HUES64 (cell line): ENCODE data around the gene COQ8B.

Source experiments
- H3K27ac ChIP-seq: 2 replicates; pipeline ENCODE4 v1.7.0; 2013; ENCODE audit warnings: low read depth, low read length, inconsistent platforms
- H3K27me3 ChIP-seq: 2 replicates; pipeline ENCODE4 v1.6.1; 2013; ENCODE audit warnings: mild to moderate bottlenecking, low read length; ENCODE audit not compliant: insufficient read depth
- H3K36me3 ChIP-seq: 2 replicates; pipeline ENCODE4 v1.6.1; 2013; ENCODE audit warnings: mild to moderate bottlenecking, low read length; ENCODE audit not compliant: insufficient read depth
- H3K4me1 ChIP-seq: 2 replicates; pipeline ENCODE4 v1.6.1; 2013; ENCODE audit warnings: mild to moderate bottlenecking, low read length, moderate library complexity; ENCODE audit not compliant: insufficient read depth
- H3K4me3 ChIP-seq: 2 replicates; pipeline ENCODE4 v1.5.1; 2013; ENCODE audit warnings: mild to moderate bottlenecking, low read length, moderate library complexity
- H3K9ac ChIP-seq: 2 replicates; pipeline ENCODE4 v1.6.1; 2013; ENCODE audit warnings: mild to moderate bottlenecking, low read depth, low read length
- H3K9me3 ChIP-seq: 2 replicates; pipeline ENCODE4 v1.6.1; 2013; ENCODE audit warnings: low read depth, low read length; ENCODE audit not compliant: insufficient read depth
- WGBS: fragments of 150-250, 120-280 bp; methylation state at CpG from one replicate; pipeline ENCODE4 v1.1.7; 2013; ENCODE audit warnings: missing lambda C conversion rate; 5-methylcytosine and 5-hydroxymethylcytosine counted together

The COQ8B gene

DNA sequence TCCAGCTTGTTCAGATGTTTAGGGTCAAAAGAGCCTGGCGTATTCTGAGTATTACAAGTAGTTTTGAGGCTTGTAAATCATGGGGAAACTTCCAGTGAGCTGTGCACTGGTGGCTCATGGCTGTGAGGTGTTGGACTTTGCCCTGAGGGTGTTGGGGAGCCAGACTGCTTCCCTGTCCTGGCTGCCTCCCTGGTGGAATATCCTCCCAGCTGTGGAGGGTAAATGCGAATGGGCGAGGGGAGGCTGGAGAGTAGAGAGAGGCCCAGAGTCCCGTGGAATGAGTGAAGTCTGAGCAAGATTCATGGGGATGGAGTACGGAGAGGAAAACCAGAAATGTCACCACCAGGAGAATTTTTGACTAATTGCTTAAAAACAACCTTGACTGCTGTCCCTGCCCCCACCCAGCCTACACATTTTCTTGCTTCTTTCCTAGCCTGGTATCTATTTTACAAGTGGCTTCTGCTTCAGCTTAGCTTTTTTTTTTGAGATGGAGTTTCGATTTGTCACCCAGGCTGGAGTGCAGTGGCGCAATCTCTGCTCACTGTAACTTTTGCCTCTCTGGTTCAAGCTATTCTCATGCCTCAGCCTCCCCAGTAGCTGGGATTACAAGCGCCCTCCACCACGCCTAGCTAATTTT lies 38.0 kb upstream of the COQ8B start:
- peaks cover 2% of the 10 kb centered on the region; the same call in 1 of the 2 replicates for H3K4me1 ChIP-seq
- H3K27me3 ChIP-seq = no peaks in the 10 kb centered on the region
- H3K4me3 ChIP-seq = 0 out of 2 replicates have a peak overlapping the region, but pooled peaks have one; percentile 2
- H3K9ac ChIP-seq = no peak overlapping the region; the same call in 1 of the 2 replicates
- H3K36me3 ChIP-seq = peaks cover 62% of the 10 kb centered on the region
- H3K27ac ChIP-seq = no peak overlapping the region
- 92% methylated on average over 9 of the region's 9 CpGs for WGBS
- H3K9me3 ChIP-seq = no peaks in the 10 kb centered on the region

DNA sequence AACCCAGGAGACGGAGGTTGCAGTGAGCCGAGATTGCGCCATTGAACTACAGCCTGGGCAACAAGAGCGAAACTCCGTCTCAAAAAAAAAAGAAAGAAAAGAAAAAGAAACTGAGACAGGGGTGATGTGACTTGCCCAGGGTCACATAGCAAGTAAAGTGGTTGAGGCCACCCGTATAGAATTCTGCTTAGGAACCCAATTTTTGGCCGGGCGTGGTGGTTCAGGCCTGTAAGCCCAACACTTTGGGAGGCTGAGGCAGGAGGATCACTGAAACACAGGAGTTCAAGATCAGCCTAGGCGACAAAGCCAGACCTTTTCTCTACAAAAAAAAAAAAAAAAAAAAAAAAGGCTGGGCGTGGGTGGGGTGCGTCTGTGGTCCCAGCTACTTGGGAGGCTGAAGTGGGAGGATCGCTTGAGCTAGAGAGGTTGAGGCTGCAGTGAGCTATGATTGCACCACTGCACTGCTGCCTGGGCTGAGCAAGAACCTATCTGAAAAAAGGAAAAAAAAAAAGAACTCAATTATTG lies 35.6 kb upstream of the COQ8B start:
- Histone ChIP-seq H3K9me3 (no peaks in the 10 kb centered on the region), H3K27me3 (no peaks in the 10 kb centered on the region), H3K36me3 (peaks cover 42% of the 10 kb centered on the region), H3K27ac (no peak overlapping the region), H3K4me1 (peaks cover 7% of the 10 kb centered on the region; the same call in 1 of the 2 replicates), H3K4me3 (peak overlapping the region; percentile 88), H3K9ac (peak overlapping the region; percentile 99; the same call in 1 of the 2 replicates)
- 76% methylated on average over 12 of the region's 12 CpGs for WGBS

DNA sequence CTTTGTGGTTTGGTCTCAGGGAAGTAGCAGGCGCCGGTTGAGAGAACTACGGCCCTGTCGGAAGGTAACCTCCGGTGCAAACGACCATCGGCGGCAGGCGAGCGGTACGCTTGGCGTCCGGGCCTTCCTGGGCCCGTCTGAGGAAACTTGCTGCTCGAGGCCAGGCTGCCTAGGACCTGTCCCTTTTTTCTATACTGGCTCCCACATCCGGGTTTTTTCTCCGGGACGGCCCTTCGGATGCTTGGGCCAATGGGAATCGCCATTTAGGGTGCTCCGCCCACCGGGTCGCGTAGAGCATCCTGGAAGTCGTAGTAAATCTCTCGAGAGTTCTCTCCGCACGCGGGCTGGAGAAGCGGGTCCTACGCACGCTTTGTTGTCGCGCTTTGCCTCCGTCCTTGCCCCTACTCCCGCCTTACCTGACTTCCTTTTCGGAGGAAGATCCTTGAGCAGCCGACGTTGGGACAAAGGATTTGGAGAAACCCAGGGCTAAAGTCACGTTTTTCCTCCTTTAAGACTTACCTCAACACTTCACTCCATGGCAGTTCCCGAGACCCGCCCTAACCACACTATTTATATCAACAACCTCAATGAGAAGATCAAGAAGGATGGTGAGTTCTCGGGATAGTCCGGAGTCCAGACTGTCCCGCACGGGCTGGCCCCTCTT lies 34.3 kb upstream of the COQ8B start, which contains the start of gene SNRPA:
Gene SNRPA, plus strand, starts transcription at position 330 of the 664 bp plus-strand sequence. Its CDS starts 206 bp downstream, at position 536.
- under 1% methylated on average over 46 of the region's 46 CpGs for WGBS
- Histone ChIP-seq H3K27me3 (no peaks in the 10 kb centered on the region), H3K9ac (peak within 1 kb of the TSS; percentile 99), H3K4me1 (peaks cover 7% of the 10 kb centered on the region; the same call in 1 of the 2 replicates), H3K27ac (peak within 1 kb of the TSS; percentile 99), H3K36me3 (peaks cover 29% of the 10 kb centered on the region), H3K4me3 (peak within 1 kb of the TSS; percentile 88), H3K9me3 (no peaks in the 10 kb centered on the region)

DNA sequence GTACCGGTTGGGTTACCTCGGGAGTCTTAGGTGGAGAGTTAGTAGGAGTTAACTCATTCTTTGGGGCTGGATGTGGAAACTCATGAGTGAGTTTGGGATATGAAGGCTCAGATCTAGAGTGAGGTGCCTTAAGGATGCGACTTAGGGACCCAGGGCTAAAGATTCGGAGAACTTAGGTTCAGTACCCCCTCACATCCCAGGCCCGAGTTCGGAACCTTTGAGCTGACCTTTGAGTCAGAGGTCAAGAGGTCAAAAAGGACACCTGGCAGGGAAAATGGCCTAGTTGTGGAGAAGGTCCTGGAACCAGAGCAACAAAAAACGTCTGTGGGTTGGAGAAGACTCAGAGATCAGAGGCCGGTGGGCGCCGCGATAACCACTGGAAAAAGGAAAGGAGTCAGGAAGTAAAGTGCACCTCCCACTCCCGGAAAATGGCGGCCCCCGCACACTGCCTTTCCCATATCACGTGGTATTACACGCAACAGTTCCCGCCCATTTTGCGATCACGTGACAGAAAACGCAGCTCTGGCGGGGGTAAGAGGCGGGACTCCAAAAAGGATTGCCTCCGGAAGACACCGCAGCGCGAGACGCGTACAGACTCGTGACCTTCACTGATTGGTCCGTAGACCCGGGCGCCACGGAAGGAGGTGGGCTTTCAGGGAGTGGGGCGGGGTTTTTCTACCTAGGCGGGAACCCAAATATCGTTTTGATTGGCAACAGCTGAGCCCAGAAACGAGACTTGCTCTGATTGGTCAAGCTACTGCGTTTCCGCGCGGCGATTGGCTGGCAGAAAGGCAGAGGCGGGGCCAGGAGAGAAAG lies 33.6 kb upstream of the COQ8B start, which contains the start of gene ACTMAP:
Gene ACTMAP, minus strand, starts transcription at position 420 of the 816 bp plus-strand sequence. CDS start 674 bp downstream, outside the sequence.
- no peaks in the 10 kb centered on the region for H3K27me3 ChIP-seq
- H3K27ac ChIP-seq = peak within 1 kb of the TSS; percentile 99
- peak within 1 kb of the TSS; percentile 99 for H3K9ac ChIP-seq
- peak within 1 kb of the TSS; percentile 88 for H3K4me3 ChIP-seq
- WGBS = 1% methylated on average over 43 of the region's 43 CpGs
- H3K4me1 ChIP-seq = peaks cover 9% of the 10 kb centered on the region
- no peaks in the 10 kb centered on the region for H3K9me3 ChIP-seq
- peaks cover 22% of the 10 kb centered on the region for H3K36me3 ChIP-seq

DNA sequence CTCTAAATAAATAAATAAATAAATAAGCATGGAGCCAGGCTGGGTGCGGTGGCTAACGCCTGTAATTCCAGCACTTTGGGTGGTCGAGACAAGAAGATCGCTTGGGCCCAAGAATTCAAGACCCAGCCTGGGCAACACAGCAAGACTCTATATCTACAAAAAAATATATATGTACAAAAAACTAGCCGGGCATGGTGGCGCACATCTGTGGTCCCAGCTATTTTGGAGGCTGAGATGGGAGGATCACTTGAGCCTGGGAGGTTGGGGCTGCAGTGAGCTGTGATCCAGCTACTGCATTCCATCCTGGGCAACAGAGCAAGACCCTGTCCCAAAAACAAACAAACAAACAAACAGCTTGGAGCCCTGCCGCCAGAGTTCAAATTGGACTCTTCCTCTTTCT lies 30.9 kb upstream of the COQ8B start:
- peaks cover 15% of the 10 kb centered on the region for H3K4me1 ChIP-seq
- peaks cover 7% of the 10 kb centered on the region for H3K36me3 ChIP-seq
- H3K27ac ChIP-seq = no peak overlapping the region
- H3K9me3 ChIP-seq = no peaks in the 10 kb centered on the region
- no peak overlapping the region for H3K9ac ChIP-seq
- H3K4me3 ChIP-seq = no peak overlapping the region
- no peaks in the 10 kb centered on the region for H3K27me3 ChIP-seq
- WGBS = 96% methylated on average over 7 of the region's 7 CpGs

DNA sequence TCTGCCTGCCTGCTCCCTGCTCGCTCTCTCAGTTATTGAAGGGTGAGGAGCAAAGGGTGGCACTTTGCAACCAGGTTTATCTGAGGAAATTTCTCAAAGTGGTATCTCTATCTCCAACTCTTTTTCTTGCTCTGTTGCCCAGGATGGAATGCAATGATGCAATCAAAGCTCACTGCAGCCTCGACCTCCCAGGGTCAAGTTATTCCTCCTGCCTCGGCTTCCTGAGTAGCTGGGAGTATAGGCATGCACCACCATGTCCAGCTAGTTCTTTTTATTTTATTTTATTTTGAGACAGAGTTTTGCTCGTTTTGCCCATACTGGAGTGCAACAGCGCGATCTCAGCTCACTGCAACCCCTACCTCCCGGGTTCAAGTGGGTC lies 28.7 kb upstream of the COQ8B start:
- WGBS = 82% methylated on average over 6 of the region's 7 CpGs
- H3K27ac ChIP-seq = peak overlapping the region; percentile 38

DNA sequence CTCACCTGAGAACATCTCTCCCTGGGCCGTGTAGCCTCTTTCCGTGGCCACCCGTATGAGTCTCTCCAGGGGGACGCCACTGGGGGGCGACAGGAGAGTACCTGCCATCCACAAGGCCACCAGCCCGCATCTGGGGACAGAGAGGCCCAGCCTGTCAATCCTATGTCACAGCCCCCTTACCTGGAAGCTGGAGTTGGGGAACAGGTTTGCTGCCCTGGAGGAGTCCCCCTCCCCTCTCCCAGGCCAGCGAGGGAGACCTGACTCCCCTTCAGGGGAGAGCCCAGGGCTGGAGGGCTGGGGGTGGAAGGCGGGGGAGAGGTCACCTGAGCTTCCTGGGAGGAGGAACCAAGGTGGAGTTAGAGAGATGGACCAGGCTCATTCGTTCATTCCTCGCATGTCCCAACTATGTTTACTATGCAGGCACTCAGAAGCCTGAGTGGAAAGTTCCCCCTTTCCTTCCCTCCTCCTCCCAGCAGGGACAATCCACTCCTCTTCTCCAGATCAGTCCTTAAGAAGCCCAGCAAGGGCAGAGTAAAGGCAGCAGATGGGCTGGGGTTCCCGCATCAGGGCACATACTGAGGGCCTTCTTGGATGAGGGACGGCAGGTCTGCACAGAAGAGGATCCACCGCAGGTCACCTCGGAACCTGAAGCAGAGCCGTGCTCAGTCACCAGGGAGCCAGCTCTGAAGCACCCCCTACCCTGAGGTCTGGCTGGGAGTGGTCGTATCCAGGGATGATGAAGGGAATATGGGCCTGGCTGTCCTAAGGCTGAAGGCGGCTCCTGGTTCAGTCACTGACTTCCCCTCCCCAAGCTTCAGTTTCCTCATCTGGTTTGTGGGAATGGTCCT lies 28.1 kb upstream of the COQ8B start:
- Histone ChIP-seq H3K9me3 (no peaks in the 10 kb centered on the region), H3K36me3 (peaks cover 16% of the 10 kb centered on the region), H3K27me3 (no peaks in the 10 kb centered on the region), H3K9ac (peak overlapping the region; percentile 38; the same call in 1 of the 2 replicates), H3K4me1 (peaks cover 13% of the 10 kb centered on the region), H3K4me3 (no peak overlapping the region), H3K27ac (peak overlapping the region; percentile 38)
- 81% methylated on average over 16 of the region's 17 CpGs for WGBS

More for the DNA sequence above, 28.7 kb upstream of the COQ8B start:
- H3K9ac ChIP-seq = peak overlapping the region; percentile 38; the same call in 1 of the 2 replicates
- H3K4me1 ChIP-seq = peaks cover 15% of the 10 kb centered on the region
- H3K9me3 ChIP-seq = no peaks in the 10 kb centered on the region
- H3K27me3 ChIP-seq = no peaks in the 10 kb centered on the region
- peaks cover 15% of the 10 kb centered on the region for H3K36me3 ChIP-seq
- no peak overlapping the region for H3K4me3 ChIP-seq

DNA sequence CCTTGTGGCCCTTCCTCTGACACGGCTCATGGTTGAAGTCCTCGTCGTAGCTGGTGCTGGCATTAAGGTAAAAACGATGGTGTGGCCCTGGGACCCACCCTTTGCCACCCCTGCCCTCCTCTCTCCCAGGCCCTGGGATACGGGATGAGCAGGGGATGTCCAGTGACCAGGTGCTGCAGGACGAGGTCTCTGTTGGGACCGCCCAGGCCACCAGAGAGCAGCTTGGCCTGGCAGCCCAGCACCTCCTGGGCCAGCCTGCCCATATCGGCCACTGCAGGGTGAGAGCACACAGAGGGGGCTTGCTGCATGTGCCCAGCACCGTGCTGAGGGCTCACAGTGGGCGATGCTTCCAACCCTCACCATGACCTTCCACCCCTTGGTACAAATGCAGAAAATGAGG lies 27.2 kb upstream of the COQ8B start:
- no peaks in the 10 kb centered on the region for H3K9me3 ChIP-seq
- H3K27me3 ChIP-seq = no peaks in the 10 kb centered on the region
- no peak overlapping the region for H3K4me3 ChIP-seq
- no peak overlapping the region for H3K27ac ChIP-seq
- peaks cover 23% of the 10 kb centered on the region for H3K36me3 ChIP-seq
- peaks cover 8% of the 10 kb centered on the region for H3K4me1 ChIP-seq
- no peak overlapping the region for H3K9ac ChIP-seq
- 97% methylated on average over 10 of the region's 10 CpGs for WGBS

DNA sequence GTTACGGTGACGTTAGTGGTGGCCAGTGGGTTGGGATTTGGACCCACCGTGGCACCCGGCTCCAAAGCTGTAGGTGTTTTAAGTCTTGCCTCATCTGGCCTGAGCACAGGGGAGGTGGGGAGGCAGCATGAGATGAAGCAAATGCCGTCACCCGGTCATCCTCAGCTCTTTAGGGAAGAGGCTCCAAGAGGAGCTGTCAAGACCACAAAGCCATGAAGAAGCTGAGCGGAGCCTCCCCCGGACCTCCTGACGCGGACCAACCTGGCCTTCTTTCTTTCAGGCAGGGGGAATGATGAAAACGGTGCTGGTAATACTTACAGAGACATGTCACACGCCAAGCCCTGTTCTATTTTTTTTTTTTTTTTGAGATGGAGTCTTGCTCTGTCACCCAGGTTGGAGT lies 26.2 kb upstream of the COQ8B start:
- H3K4me3 ChIP-seq = no peak overlapping the region
- no peaks in the 10 kb centered on the region for H3K9me3 ChIP-seq
- H3K27ac ChIP-seq = no peak overlapping the region
- H3K27me3 ChIP-seq = no peaks in the 10 kb centered on the region
- H3K9ac ChIP-seq = no peak overlapping the region
- peaks cover 29% of the 10 kb centered on the region for H3K36me3 ChIP-seq
- 98% methylated on average over 12 of the region's 12 CpGs for WGBS
- peaks cover 8% of the 10 kb centered on the region for H3K4me1 ChIP-seq

DNA sequence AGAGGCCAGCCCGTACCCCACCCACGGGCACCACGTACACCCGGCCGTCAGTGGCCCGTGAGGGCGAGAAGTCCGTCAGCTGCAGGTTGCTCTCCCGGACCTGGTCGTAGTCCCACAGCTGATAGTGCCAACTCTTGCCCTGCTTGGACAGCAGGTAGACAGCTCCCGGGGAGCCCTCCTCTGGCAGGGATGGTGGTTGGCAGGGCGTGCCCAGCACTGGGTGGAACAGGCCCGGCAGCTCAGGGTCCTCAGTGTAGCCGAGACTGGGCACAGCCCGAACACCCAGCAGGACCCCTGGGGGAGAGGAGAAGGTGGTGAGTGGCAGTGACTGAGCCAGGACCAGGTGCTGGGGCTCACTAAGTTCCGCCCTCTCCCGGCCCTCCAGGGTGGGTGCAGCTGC lies 25.8 kb upstream of the COQ8B start:
- H3K36me3 ChIP-seq = peaks cover 32% of the 10 kb centered on the region
- peaks cover 8% of the 10 kb centered on the region for H3K4me1 ChIP-seq
- 94% methylated on average over 17 of the region's 17 CpGs for WGBS
- no peak overlapping the region; the same call in 1 of the 2 replicates for H3K9ac ChIP-seq
- no peaks in the 10 kb centered on the region for H3K27me3 ChIP-seq
- no peaks in the 10 kb centered on the region for H3K9me3 ChIP-seq
- H3K27ac ChIP-seq = no peak overlapping the region
- H3K4me3 ChIP-seq = no peak overlapping the region
